HG02884 (cell line): ENCODE results near the gene CIROP.

Experiments
- ATAC-seq: cut with Tn5 transposase; IDR thresholded peaks from one replicate; pipeline ENCODE4 v1.9.1; 2021; ENCODE audit warnings: mild to moderate bottlenecking, moderate library complexity; ENCODE audit not compliant: unreplicated experiment

CIROP gene

DNA sequence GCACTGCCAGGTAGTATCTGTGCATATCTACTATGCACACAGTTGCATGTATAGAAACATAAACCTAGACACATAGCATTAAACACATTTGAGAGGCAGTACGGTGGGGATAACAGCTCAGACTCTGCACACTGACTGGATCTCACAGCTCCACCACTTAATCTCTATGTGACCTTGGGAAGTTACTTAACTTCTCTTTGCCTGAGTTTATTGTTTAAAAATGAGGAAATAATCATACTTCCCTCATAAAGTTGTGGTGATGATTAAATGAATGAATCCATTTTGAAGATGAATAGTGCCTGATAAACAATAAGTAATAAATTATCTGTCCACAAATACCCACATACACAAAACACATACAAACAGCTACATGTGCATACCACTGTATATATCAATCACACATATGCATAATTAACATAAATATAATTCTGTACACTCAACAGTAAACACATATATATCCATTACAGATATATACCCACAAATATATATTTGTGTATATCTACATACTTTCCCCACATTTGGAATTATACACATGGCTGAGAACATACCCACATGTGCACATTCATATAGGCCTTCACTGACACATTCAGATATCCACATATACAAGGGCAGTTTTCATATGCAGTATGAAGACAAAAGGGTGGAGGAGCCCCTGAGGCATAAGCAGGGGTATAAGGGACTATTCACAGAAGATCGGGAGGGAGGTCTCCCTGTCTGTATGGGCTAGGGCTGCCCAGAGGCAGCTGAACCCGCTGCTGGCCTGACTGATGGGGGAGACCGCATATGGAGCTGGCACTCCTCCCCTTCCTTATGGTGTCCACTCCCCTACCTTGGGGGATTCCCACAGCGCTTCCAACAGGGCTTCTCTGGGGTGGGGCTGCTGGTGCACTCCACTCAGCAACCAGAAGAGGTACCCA is 53.4 kb downstream of the CIROP start:
- no peak for ATAC-seq
